Natural killer cell (primary cell): Measurements from ENCODE around the gene ABHD17A. TPM values are rescaled to one million over a fixed set of nuclear protein-coding genes. Genes with fewer than 3 reads are reported as not detected.

Experiments used
- ATAC-seq, 3 donors: fragments of 150-1000 bp in 2 of 3; fragments of 200-7000 bp in 1 of 3; cut with Tn5 transposase; 1 replicate in 1 of 3; 2 replicates in 2 of 3; pipeline ENCODE4 v1.10.0; 2021; ENCODE audit warnings: mild to moderate bottlenecking in 2 of 3, moderate library complexity in 2 of 3
- DNase-seq, 2 donors: peaks; one replicate each; pipeline versions ENCODE4 v3.0.0 to v3.0.0-alpha.2; 2013 to 2021; ENCODE audit warnings: mixed read lengths in 1 of 2
- H3K27ac ChIP-seq: one replicate; pipeline ENCODE4 v1.5.1; 2013; ENCODE audit warnings: mild to moderate bottlenecking, low read length
- H3K27me3 ChIP-seq: one replicate; pipeline ENCODE4 v1.6.1; 2013; ENCODE audit warnings: low read length; ENCODE audit not compliant: control insufficient read depth, insufficient read depth
- H3K36me3 ChIP-seq: one replicate; pipeline ENCODE4 v1.6.1; 2013; ENCODE audit warnings: low read length; ENCODE audit not compliant: control insufficient read depth, insufficient read depth
- H3K4me1 ChIP-seq: one replicate; pipeline ENCODE4 v1.6.1; 2013; ENCODE audit warnings: low read length; ENCODE audit not compliant: control insufficient read depth, insufficient read depth
- H3K4me3 ChIP-seq: one replicate; pipeline ENCODE4 v1.5.1; 2013; ENCODE audit warnings: low read length
- H3K9me3 ChIP-seq: one replicate; pipeline ENCODE4 v1.6.1; 2013; ENCODE audit warnings: low read length; ENCODE audit not compliant: control insufficient read depth, insufficient read depth
- H3K27ac Mint-ChIP-seq, 2 donors: one replicate each; pipeline ENCODE4 v1.8.0; 2022; ENCODE audit warnings: mild to moderate bottlenecking in 2 of 2, mixed read lengths in 2 of 2, moderate library complexity in 1 of 2
- H3K27me3 Mint-ChIP-seq, 2 donors: one replicate each; pipeline ENCODE4 v1.8.0; 2022; ENCODE audit warnings: low read depth in 2 of 2, mixed read lengths in 2 of 2
- H3K36me3 Mint-ChIP-seq: one replicate; pipeline ENCODE4 v1.8.0; 2022; ENCODE audit warnings: mixed read lengths
- H3K4me1 Mint-ChIP-seq, 2 donors: one replicate each; pipeline ENCODE4 v1.8.0; 2022; ENCODE audit warnings: mixed read lengths in 2 of 2
- H3K4me3 Mint-ChIP-seq: one replicate; pipeline ENCODE4 v1.8.0; 2022; ENCODE audit warnings: mild to moderate bottlenecking, moderate library complexity, mixed read lengths
- H3K9me3 Mint-ChIP-seq, 2 donors: one replicate each; pipeline ENCODE4 v1.8.0; 2022; ENCODE audit warnings: mixed read lengths in 2 of 2
- CTCF ChIP-seq: fragments of 200-600 bp; IDR thresholded peaks from one replicate; pipeline ENCODE4 v1.8.0; 2022; ENCODE audit warnings: antibody characterized with exemption
- WGBS: methylation state at CpG from one replicate; pipeline ENCODE4 v1.1.7; 2013; ENCODE audit warnings: missing lambda C conversion rate; ENCODE audit not compliant: insufficient coverage; 5-methylcytosine and 5-hydroxymethylcytosine counted together
- intact Hi-C: fragments of 100-400 bp; cut with micrococcal nuclease; formaldehyde crosslinking; loops from one replicate; pipeline ENCODE4 v1.14.2; 2022
- total RNA-seq, 4 donors: library from RNA; stranded (reverse); fragments of 120-200 nt in 1 of 4; gene quantifications; one replicate each; pipeline versions ENCODE4 v1.2.3 to v1.2.4, GENCODE V29; 2013 to 2022

ABHD17A gene
- total RNA-seq, 3 donors from 2014 or later (not counting 1 experiment from before 2014, with no cell fraction given) = 554 to 652 (median 608) TPM

GRCh38 chr19:1904860-1905109 lies 19.5 kb upstream of the ABHD17A start:
- Mint-ChIP-seq H3K36me3 (no peaks in the 10 kb centered on the region), H3K9me3 (no peaks in the 10 kb centered on the region), H3K4me1 (peaks cover 17 to 28% of the 10 kb centered on the region in 2 donors), H3K4me3 (no peak overlapping the region), H3K27me3 (no peaks in the 10 kb centered on the region), H3K27ac (peak overlapping the region; percentile 81 to 89)
- intact Hi-C loops = loop anchor here (1.0 to 2.0 kb wide), 2 partner anchors 7 to 20 kb away; partner anchors contain the start of gene ABHD17A
- Histone ChIP-seq H3K27ac (peak overlapping the region; percentile 69), H3K9me3 (no peaks in the 10 kb centered on the region), H3K27me3 (no peaks in the 10 kb centered on the region), H3K4me1 (peaks cover 58% of the 10 kb centered on the region), H3K4me3 (no peak overlapping the region), H3K36me3 (no peaks in the 10 kb centered on the region)
- 39% methylated on average over 8 of the region's 8 CpGs for WGBS
- no peak for ATAC-seq
- DNase-seq = no peak
- no peak for TF ChIP-seq CTCF

- WGBS = 89% methylated on average over 6 of the region's 6 CpGs
- intact Hi-C loops = no loop called here
- H3K4me1 ChIP-seq = peaks cover 48% of the 10 kb centered on the region
- DNase-seq = no peak
- H3K27ac Mint-ChIP-seq = no peak overlapping the region
- H3K36me3 ChIP-seq = no peaks in the 10 kb centered on the region
- H3K4me1 Mint-ChIP-seq = peaks cover 5 to 15% of the 10 kb centered on the region in 2 donors
- peak overlapping the region; percentile 40 for H3K4me3 Mint-ChIP-seq
- no peak overlapping the region for H3K4me3 ChIP-seq
- H3K27ac ChIP-seq = peak overlapping the region; percentile 26
- TF ChIP-seq CTCF = no peak
- H3K9me3 Mint-ChIP-seq = no peaks in the 10 kb centered on the region
- H3K36me3 Mint-ChIP-seq = no peaks in the 10 kb centered on the region
- no peaks in the 10 kb centered on the region for H3K27me3 Mint-ChIP-seq
- ATAC-seq = no peak
- no peaks in the 10 kb centered on the region for H3K9me3 ChIP-seq
- no peaks in the 10 kb centered on the region for H3K27me3 ChIP-seq
These were observed 17.6 kb upstream of the ABHD17A start for GRCh38 chr19:1902923-1903322.

- Histone ChIP-seq H3K27ac (peak overlapping the region; percentile 63), H3K4me1 (peaks cover 49% of the 10 kb centered on the region), H3K27me3 (no peaks in the 10 kb centered on the region), H3K9me3 (no peaks in the 10 kb centered on the region), H3K4me3 (no peak overlapping the region), H3K36me3 (no peaks in the 10 kb centered on the region)
- H3K27ac Mint-ChIP-seq = peak overlapping the region in 1 of 2 donors; percentile 35
- no peak for ATAC-seq
- H3K4me3 Mint-ChIP-seq = no peak overlapping the region
- no peaks in the 10 kb centered on the region for H3K36me3 Mint-ChIP-seq
- intact Hi-C loops = no loop called here
- peaks cover 11 to 24% of the 10 kb centered on the region in 2 donors for H3K4me1 Mint-ChIP-seq
- WGBS = 95% methylated on average over 16 of the region's 16 CpGs
- no peak for DNase-seq
- TF ChIP-seq CTCF = no peak
- H3K9me3 Mint-ChIP-seq = no peaks in the 10 kb centered on the region
- no peaks in the 10 kb centered on the region for H3K27me3 Mint-ChIP-seq
These were observed 16.7 kb upstream of the ABHD17A start for GRCh38 chr19:1901940-1902404.

GRCh38 chr19:1896508-1896907 lies 11.2 kb upstream of the ABHD17A start:
- no peaks in the 10 kb centered on the region for H3K36me3 Mint-ChIP-seq
- 41% methylated on average over 12 of the region's 13 CpGs for WGBS
- intact Hi-C loops = loop anchor here (5.0 kb wide), 2 partner anchors 34 to 191 kb away; partner anchors contain the start of gene KLF16
- Histone ChIP-seq H3K27ac (peak overlapping the region; percentile 83), H3K4me3 (no peak overlapping the region), H3K4me1 (peaks cover 49% of the 10 kb centered on the region), H3K27me3 (no peaks in the 10 kb centered on the region), H3K36me3 (no peaks in the 10 kb centered on the region), H3K9me3 (no peaks in the 10 kb centered on the region)
- H3K27me3 Mint-ChIP-seq = no peaks in the 10 kb centered on the region
- DNase-seq = peak in 1 of 2 donors; percentile 31
- TF ChIP-seq CTCF = no peak
- peaks cover 12 to 30% of the 10 kb centered on the region in 2 donors for H3K4me1 Mint-ChIP-seq
- peak overlapping the region; percentile 89 for H3K4me3 Mint-ChIP-seq
- H3K27ac Mint-ChIP-seq = peak overlapping the region; percentile 93 to 98
- no peak for ATAC-seq
- H3K9me3 Mint-ChIP-seq = no peaks in the 10 kb centered on the region
